ENCODE results near the gene CNN3.

Gene CNN3

GRCh38 chr1:94922761-94923331 lies 4.1 kb downstream of the CNN3 start:
- DNase-seq (ENCODE audit: low read depth in 2 of 2) = no peak

DNA sequence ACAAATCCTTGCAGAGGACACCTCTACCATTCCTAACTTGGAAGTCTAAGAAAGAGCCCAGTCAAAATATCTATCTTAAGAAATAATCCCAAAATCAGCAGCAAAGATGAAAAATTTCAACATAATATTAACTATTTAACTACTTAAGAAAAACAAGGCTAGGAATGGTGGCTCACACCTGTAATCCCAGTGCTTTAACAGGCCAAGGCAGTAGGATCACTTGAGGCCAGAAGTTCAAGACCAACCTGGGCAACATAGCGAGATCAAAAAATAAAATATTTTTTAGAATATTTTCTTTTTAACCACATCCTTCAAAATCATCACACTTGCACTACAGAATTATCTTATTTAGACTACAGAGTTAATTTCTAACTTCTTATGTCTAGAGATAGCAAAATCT lies 4.9 kb downstream of the CNN3 start:
- DNase-seq (ENCODE audit: low read depth in 2 of 2) = no peak

GRCh38 chr1:94920061-94920460 lies 6.8 kb downstream of the CNN3 start:
- no peak for DNase-seq (ENCODE audit: low read depth in 2 of 2)

- DNase-seq (ENCODE audit: low read depth in 2 of 2) = no peak
Measured at GRCh38 chr1:94919241-94920030, 7.5 kb downstream of the CNN3 start.

DNA sequence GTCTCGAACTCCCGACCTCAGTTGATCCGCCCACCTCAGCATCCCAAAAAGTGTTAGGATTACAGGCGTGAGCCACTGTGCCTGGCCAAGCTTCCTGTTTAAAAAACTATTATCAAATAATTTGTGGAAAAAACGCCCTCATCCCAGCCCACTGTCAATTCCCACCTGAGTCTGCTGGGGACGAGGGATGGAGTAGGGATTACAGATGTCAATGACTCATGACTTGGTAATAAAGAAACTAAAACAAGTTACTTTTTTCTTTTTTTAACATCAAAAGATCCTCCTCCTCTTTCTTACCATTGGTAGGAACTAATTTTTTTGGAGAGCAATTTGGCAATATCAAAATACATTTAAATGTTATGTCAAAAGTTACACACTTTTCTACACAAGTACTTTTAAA lies 9.7 kb downstream of the CNN3 start:
- no peak for DNase-seq (ENCODE audit: low read depth in 2 of 2)

- no peak for DNase-seq (ENCODE audit: low read depth in 2 of 2)
Measured at GRCh38 chr1:94912263-94913184, 14.4 kb downstream of the CNN3 start.

DNA sequence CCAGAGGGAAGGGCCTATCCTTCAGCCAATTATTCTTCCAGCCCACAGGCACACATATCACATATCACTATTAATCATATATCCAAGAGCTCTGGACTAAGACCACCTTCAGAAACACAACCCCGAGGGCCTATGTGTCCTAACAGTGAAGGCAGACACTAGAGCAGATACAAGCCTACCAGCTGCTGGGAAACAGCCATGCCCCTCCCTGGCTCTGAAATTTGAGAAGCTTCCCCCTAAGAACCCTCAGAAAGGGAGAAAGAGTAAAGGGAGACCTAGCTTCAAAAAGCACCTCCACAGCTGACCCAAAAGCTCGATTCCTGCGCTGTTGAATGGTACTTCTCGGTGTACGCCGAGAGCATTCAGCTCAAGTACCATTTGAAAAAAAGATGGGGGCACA lies 17.4 kb downstream of the CNN3 start:
- no peak for DNase-seq (ENCODE audit: low read depth in 2 of 2)

GRCh38 chr1:94908965-94909364 lies 17.9 kb downstream of the CNN3 start:
- DNase-seq (ENCODE audit: low read depth in 2 of 2) = no peak

- no peak for DNase-seq (ENCODE audit: low read depth in 2 of 2)
Measured at GRCh38 chr1:94908190-94908589, 18.7 kb downstream of the CNN3 start.

DNA sequence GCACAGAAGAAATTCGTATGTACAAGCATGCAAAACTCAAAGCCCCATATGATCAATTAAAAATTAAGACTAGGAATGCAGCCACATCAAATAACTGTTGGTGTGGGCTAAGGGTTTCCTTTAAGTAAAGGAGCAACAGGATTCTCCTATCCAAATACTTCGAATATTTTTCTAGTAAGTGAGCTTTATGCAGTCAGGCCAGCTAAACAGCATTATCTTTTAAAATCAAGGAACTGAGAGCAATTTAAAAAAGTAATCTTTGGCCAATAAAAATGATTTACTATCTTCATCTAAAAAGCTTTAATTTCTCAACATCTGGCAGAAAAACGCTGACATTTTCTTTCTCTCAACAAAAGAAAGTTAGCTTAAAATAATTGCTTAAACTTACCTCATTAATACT lies 19.8 kb downstream of the CNN3 start:
- no peak for DNase-seq (ENCODE audit: low read depth in 2 of 2)

DNA sequence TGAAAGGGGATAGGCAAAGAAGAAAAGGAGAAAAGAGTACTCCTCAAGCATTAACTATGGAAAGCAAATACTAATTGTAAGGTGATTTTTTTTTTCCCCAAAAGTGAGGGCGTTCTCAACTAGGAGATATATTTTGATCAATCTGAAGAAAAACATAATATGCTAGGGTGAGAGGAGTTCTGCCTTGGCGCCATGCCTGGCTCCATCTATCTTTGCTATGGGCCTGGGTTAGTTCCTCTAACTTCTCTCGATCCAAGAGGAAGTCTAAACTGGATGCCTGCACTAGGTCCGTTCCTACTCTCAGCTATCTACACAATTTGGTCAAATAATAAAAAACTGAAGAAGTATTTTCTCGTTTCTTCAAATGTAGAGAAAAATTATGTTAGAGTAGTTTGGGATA lies 20.5 kb downstream of the CNN3 start:
- DNase-seq (ENCODE audit: low read depth in 2 of 2) = no peak

DNA sequence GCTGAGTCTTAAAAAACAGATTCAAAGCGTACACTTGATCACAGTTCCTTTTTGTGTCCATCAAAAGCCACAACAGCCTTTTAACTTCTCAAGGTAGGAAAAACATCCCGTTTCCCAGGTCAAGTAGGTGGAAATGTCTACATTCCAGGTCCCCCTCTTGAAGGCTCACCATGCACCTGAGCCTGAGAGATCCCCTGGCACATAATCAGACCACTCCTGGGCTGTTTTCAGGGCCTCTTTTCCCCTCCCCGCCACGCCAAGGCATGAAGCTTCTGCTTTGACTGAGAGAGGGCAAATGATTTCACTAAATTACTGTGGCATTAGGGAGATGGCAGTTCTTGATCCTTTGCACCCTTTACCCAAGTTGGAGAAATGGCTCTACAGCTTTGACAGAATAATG lies 21.7 kb downstream of the CNN3 start:
- no peak for DNase-seq (ENCODE audit: low read depth in 2 of 2)

DNA sequence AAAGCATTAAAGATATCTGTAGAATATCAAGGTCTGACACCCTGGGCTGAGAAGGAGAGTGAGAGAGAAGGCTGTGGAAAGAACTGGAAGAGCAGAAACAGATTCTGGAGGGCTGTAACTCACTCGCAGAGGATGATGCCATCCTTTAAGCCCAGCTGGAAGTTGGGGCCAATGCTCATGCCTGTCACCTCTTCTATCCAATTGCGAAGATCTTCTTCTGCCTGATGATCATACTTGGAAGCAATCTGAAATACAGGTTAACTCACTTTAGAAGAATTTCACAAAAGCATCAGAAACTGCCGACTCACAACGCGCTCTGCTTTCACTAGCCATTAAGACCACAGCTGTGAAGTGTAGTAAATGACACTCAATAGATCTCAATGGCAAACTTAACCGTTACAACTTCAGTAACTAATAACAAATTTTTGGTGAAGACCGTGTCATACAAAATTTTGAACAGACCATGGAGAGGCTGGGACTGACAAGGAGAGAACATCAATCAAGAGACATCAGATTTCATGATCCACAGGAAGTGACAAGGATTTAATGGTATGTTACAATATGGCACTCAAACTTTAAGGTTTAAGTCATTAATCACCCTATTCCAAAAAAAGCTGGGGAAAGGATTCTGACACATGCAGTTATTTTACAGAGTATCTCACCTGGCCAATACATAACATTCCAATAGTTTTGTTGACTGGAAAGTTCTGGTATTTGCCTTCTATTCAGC lies 23.5 kb downstream of the CNN3 start:
- no peak for DNase-seq (ENCODE audit: low read depth in 2 of 2)

GRCh38 chr1:94901841-94902240 lies 25.1 kb downstream of the CNN3 start:
- no peak for DNase-seq (ENCODE audit: low read depth in 2 of 2)

- no peak for DNase-seq (ENCODE audit: low read depth in 2 of 2)
Measured at GRCh38 chr1:94899756-94900155, 27.2 kb downstream of the CNN3 start.

DNA sequence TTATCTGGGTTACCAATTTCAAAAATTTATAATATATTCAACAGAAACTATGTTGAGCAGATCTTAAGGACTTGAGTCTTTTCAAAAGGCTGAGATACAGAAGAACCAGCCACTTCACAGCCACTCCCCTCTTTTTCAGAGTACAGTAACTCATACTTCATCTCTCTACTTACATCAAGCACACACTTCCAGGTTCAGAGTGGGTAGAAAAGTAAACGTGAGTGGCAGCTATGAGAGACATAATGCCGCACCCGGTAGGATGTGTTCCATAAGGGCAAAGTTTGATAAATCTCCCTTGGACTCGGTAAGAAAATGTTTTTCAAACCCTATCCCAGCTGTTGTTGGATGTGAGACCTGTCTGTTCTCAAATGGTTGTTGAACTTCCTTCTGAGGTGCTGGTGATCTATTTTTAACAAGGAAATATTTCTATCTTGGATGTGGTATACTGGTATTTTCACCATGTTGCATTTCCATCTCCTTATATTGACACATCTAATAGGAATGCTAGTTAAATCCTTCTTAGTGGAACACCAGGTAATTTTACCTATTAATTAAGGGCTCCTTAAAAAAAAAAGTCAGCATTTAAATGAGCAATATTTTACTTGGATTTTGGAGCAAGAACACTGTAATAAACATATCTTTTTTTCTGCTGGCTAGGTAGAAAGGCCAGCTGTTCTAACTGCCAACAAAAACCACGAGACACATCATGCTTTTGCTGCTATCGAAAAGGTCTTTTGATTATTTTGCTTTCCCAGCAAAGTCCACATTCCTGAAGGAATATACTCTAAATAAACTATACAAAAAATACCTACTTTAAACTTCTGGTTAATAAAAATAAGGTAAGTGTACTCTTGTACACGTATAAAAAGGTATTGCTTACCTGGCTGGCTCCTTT lies 28.2 kb downstream of the CNN3 start:
- DNase-seq (ENCODE audit: low read depth in 2 of 2) = no peak

- DNase-seq (ENCODE audit: low read depth in 2 of 2) = no peak
Measured at GRCh38 chr1:94895518-94895917, 31.4 kb downstream of the CNN3 start.

DNA sequence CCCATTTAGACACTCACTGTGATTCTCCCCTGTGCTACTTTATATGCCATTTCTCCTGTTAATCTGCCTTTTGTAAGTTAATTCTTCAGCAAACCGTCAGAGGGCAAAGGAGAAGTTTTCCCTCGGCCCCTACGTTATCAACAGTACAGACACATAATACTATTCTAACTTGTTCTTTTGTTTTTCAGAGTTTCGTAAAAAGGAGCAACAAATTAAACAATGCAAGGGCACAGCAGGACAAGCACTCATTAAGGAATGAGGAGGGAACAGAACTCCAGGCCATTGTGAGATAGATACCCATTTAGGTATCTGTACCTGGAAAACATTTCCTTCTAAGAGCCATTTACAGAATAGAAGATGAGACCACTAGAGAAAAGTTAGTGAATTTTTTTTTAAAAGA lies 32.3 kb downstream of the CNN3 start:
- DNase-seq (ENCODE audit: low read depth in 2 of 2) = no peak

DNA sequence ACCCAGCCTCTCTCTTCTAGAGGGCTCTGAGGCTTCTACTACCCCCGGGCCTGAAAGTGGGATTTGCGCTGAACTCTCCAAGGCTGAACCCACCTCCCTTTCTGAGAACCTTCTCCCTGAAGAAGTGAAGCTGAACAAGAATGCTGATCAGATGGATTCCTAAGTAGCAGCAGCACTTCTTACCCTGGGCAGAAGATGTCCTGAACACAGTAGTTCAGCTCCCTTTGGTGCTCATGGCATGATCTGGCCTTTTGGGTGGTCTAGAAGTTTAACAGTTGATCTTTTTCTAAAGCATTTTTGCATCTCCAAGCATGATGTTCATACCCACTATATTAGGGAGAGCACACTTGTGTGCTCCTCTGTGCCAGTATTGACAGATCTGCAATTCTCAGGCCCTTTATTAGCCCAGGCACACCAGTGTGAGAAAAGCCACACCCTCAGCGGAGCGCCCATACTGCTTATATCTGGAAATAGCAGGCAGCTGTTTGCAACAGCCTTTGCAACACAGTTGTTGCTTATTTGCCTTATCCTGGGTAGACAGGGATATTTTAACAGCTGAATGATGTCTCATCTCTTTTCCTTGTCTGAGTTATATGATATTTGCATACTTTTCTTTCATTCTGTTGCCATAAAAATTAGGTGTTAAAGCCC lies 34.2 kb downstream of the CNN3 start:
- DNase-seq (ENCODE audit: low read depth in 2 of 2) = no peak

GRCh38 chr1:94888201-94888600 lies 38.7 kb downstream of the CNN3 start:
- no peak for DNase-seq (ENCODE audit: low read depth in 2 of 2)

Measured in stimulated activated CD8-positive, alpha-beta memory T cell treated with anti-CD3 and anti-CD28 coated beads, Interleukin-2, amount 100 ng/mL, for 48 hours (primary cell).